GM12892 (cell line): ENCODE measurements around the gene SUSD1.

Experiments used
- POLR2A ChIP-seq: IDR thresholded peaks from 2 replicates; pipeline ENCODE4 v1.6.1; 2011; ENCODE audit warnings: low read depth, low read length, control low read depth
- POLR2AphosphoS5 ChIP-seq: IDR thresholded peaks from 2 replicates; pipeline ENCODE4 v1.6.1; 2011; ENCODE audit warnings: low read depth, low read length, control low read depth
- TAF1 ChIP-seq: IDR thresholded peaks from 2 replicates; pipeline ENCODE4 v1.6.1; 2011; ENCODE audit warnings: low read depth, mild to moderate bottlenecking, control low read depth, low read length, borderline replicate concordance

- TF ChIP-seq POLR2A, result no peak
- TF ChIP-seq POLR2AphosphoS5, result no peak
- no peak for TF ChIP-seq TAF1
These were observed 62.6 kb downstream of the SUSD1 start for GRCh38 chr9:112112519-112112918.
